Duodenal mucosa (tissue), 2 donors: ENCODE measurements around the gene RABL6.
A peak's percentile ranks its signal among the peaks of the same experiment; 100 is the strongest.
"Not testable (repeated sequence)": the region's sequence is repeated elsewhere in the genome, so short reads cannot be mapped to it uniquely, and the experiment has no call there.

ENCODE experiments used
- H3K27ac ChIP-seq: one replicate; pipeline ENCODE4 v1.7.0; 2013; ENCODE audit warnings: low read depth, low read length
- H3K27me3 ChIP-seq, 2 donors: one replicate each; pipeline ENCODE4 v1.7.0; 2013; ENCODE audit warnings: low read length in 2 of 2, control low read depth in 1 of 2; ENCODE audit not compliant: insufficient read depth in 2 of 2, control insufficient read depth in 1 of 2
- H3K36me3 ChIP-seq, 2 donors: one replicate each; pipeline ENCODE4 v1.7.0; 2013; ENCODE audit warnings: low read length in 2 of 2, control low read depth in 1 of 2; ENCODE audit not compliant: insufficient read depth in 2 of 2, control insufficient read depth in 1 of 2
- H3K4me1 ChIP-seq, 2 donors: one replicate each; pipeline ENCODE4 v1.7.0; 2013; ENCODE audit warnings: low read length in 2 of 2, control low read depth in 1 of 2; ENCODE audit not compliant: insufficient read depth in 2 of 2, control insufficient read depth in 1 of 2
- H3K4me3 ChIP-seq, 2 donors: one replicate each; pipeline ENCODE4 v1.7.0; 2013; ENCODE audit warnings: low read length in 2 of 2, low read depth in 1 of 2
- H3K9ac ChIP-seq, 2 donors: one replicate each; pipeline ENCODE4 v1.7.0; 2013; ENCODE audit warnings: low read length in 2 of 2, low read depth in 1 of 2
- H3K9me3 ChIP-seq, 2 donors: one replicate each; pipeline ENCODE4 v1.7.0; 2013; ENCODE audit warnings: low read length in 2 of 2, control low read depth in 1 of 2; ENCODE audit not compliant: control insufficient read depth in 1 of 2

RABL6 gene

GRCh38 chr9:136795000-136795348 is 12.8 kb upstream of the RABL6 start:
- no peak overlapping the region for H3K27ac ChIP-seq
- no peak overlapping the region for H3K9ac ChIP-seq
- no peaks in the 10 kb centered on the region for H3K9me3 ChIP-seq
- H3K36me3 ChIP-seq, result no peaks in the 10 kb centered on the region
- peaks cover 39 to 46% of the 10 kb centered on the region in 2 donors for H3K4me1 ChIP-seq
- peaks cover 10 to 13% of the 10 kb centered on the region in 2 donors for H3K27me3 ChIP-seq
- H3K4me3 ChIP-seq, result no peak overlapping the region

GRCh38 chr9:136796238-136796774 is 11.4 kb upstream of the RABL6 start, which contains the start of gene CCDC183:
Gene CCDC183, plus strand, starts transcription at chr9:136796338. Its CDS starts 60 bp downstream, at chr9:136796398.
- H3K4me1 ChIP-seq, result peaks cover 41 to 47% of the 10 kb centered on the region in 2 donors
- no peaks in the 10 kb centered on the region for H3K36me3 ChIP-seq
- no peak within 1 kb of the TSS for H3K27ac ChIP-seq
- no peak within 1 kb of the TSS for H3K4me3 ChIP-seq
- H3K9ac ChIP-seq, result no peak within 1 kb of the TSS
- no peaks in the 10 kb centered on the region for H3K9me3 ChIP-seq
- peaks cover 10 to 13% of the 10 kb centered on the region in 2 donors for H3K27me3 ChIP-seq

DNA sequence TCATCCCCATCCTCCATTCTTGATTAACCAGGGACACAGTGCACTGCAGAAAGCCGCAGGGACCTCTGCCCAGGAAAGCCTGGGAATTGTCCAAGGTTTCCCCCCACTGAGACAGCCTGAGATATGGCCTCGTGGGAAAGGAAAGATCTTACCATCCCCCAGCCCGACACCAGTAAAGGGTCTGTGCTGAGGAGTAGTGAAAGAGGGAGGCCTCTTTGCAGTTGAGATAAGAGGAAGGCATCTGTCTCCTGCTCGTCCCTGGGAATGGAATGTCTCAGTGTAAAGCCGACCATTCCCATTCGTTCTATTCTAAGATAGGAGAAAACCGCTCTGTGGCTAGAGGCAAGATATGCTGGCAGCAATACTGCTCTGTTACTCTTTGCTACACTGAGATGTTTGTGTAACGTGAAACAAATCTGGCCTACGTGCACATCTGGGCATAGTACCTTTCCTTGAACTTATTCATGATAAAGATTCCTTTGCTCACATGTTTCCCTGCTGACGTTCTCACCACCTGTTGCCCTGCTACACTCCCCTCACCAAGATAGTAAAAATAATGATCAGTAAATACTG is 10.9 kb upstream of the RABL6 start:
- not testable (repeated sequence) for H3K36me3 ChIP-seq, H3K9me3 ChIP-seq, H3K9ac ChIP-seq, H3K4me3 ChIP-seq, H3K27ac ChIP-seq
- peaks cover 10 to 13% of the 10 kb centered on the region in 2 donors for H3K27me3 ChIP-seq
- peaks cover 40 to 42% of the 10 kb centered on the region in 2 donors for H3K4me1 ChIP-seq

GRCh38 chr9:136798708-136799078 is 9.1 kb upstream of the RABL6 start:
- Histone ChIP-seq H3K4me1 (peaks cover 22 to 26% of the 10 kb centered on the region in 2 donors), H3K9ac (peak overlapping the region in 1 of 2 donors; percentile 38)

GRCh38 chr9:136799079-136799853 is 8.5 kb upstream of the RABL6 start:
- H3K36me3 ChIP-seq, result no peaks in the 10 kb centered on the region
- H3K9me3 ChIP-seq, result no peaks in the 10 kb centered on the region
- H3K4me3 ChIP-seq, result peak overlapping the region; percentile 52 to 61
- H3K27ac ChIP-seq, result no peak overlapping the region
- peak overlapping the region; percentile 25 to 32 for H3K9ac ChIP-seq
- H3K4me1 ChIP-seq, result peaks cover 21 to 26% of the 10 kb centered on the region in 2 donors
- peaks cover 10 to 13% of the 10 kb centered on the region in 2 donors for H3K27me3 ChIP-seq

More at GRCh38 chr9:136798708-136799078, 9.1 kb upstream of the RABL6 start:
- H3K27ac ChIP-seq, result no peak overlapping the region
- H3K4me3 ChIP-seq, result no peak overlapping the region
- H3K36me3 ChIP-seq, result no peaks in the 10 kb centered on the region
- peaks cover 10 to 13% of the 10 kb centered on the region in 2 donors for H3K27me3 ChIP-seq
- no peaks in the 10 kb centered on the region for H3K9me3 ChIP-seq

- no peaks in the 10 kb centered on the region for H3K9me3 ChIP-seq
- no peaks in the 10 kb centered on the region for H3K36me3 ChIP-seq
- peak overlapping the region; percentile 61 to 62 for H3K4me3 ChIP-seq
- peaks cover 21 to 26% of the 10 kb centered on the region in 2 donors for H3K4me1 ChIP-seq
- peaks cover 10 to 13% of the 10 kb centered on the region in 2 donors for H3K27me3 ChIP-seq
- peak overlapping the region; percentile 32 to 56 for H3K9ac ChIP-seq
- no peak overlapping the region for H3K27ac ChIP-seq
Observed at GRCh38 chr9:136799854-136800657, 7.7 kb upstream of the RABL6 start.

- Histone ChIP-seq H3K27me3 (peaks cover 9 to 10% of the 10 kb centered on the region in 2 donors), H3K36me3 (no peaks in the 10 kb centered on the region), H3K4me1 (peaks cover 28 to 34% of the 10 kb centered on the region in 2 donors), H3K27ac (no peak overlapping the region), H3K4me3 (no peak overlapping the region), H3K9me3 (no peaks in the 10 kb centered on the region), H3K9ac (no peak overlapping the region)
Observed at GRCh38 chr9:136802321-136802720, 5.4 kb upstream of the RABL6 start.

DNA sequence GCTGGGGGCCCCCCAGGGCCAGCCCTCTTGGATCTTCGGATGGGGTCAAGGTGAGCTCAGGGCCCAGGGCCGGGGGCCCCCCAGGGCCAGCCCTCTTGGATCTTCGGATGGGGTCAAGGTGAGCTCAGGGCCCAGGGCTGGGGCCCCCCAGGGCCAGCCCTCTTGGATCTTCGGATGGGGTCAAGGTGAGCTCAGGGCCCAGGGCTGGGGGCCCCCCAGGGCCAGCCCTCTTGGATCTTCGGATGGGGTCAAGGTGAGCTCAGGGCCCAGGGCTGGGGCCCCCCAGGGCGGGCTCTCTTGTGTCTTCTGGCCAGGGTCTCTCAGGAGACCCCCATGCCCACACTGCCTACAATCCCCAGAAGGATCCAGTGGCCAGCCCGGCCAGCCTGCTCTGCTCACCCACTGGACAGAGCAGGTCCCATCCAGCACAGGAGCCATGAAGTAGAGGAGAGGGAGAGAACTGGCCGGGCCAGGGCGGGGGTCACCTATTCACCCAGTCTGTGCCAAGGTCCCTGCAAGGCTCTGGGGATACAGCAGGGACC is 4.7 kb upstream of the RABL6 start:
- H3K27me3 ChIP-seq, H3K36me3 ChIP-seq, H3K9me3 ChIP-seq, H3K4me3 ChIP-seq, H3K9ac ChIP-seq, H3K27ac ChIP-seq: not testable (repeated sequence)
- peaks cover 28 to 34% of the 10 kb centered on the region in 2 donors for H3K4me1 ChIP-seq

GRCh38 chr9:136803551-136804508 is 3.9 kb upstream of the RABL6 start:
- Histone ChIP-seq H3K4me1 (peaks cover 24 to 33% of the 10 kb centered on the region in 2 donors), H3K36me3 (no peaks in the 10 kb centered on the region), H3K9me3 (no peaks in the 10 kb centered on the region), H3K27ac (no peak overlapping the region), H3K27me3 (peaks cover 5 to 6% of the 10 kb centered on the region in 2 donors), H3K4me3 (no peak overlapping the region), H3K9ac (no peak overlapping the region)
